Astrocyte (in vitro differentiated cells and primary cell): ENCODE results near the gene ANKRD11.

Experiments
- EZH2 ChIP-seq: IDR thresholded peaks from 2 replicates; pipeline ENCODE4 v1.6.1; 2012; ENCODE audit warnings: mild to moderate bottlenecking, low read length, inconsistent platforms; ENCODE audit not compliant: insufficient read depth
- TF ChIP-seq, protein P1 (sequence below): IDR thresholded peaks from 2 replicates; pipeline ENCODE4 v1.5.1; 2011; ENCODE audit warnings: low read depth, mild to moderate bottlenecking, inconsistent platforms, low read length, moderate library complexity; ENCODE audit not compliant: insufficient read depth

- TF ChIP-seq, protein P1, sequence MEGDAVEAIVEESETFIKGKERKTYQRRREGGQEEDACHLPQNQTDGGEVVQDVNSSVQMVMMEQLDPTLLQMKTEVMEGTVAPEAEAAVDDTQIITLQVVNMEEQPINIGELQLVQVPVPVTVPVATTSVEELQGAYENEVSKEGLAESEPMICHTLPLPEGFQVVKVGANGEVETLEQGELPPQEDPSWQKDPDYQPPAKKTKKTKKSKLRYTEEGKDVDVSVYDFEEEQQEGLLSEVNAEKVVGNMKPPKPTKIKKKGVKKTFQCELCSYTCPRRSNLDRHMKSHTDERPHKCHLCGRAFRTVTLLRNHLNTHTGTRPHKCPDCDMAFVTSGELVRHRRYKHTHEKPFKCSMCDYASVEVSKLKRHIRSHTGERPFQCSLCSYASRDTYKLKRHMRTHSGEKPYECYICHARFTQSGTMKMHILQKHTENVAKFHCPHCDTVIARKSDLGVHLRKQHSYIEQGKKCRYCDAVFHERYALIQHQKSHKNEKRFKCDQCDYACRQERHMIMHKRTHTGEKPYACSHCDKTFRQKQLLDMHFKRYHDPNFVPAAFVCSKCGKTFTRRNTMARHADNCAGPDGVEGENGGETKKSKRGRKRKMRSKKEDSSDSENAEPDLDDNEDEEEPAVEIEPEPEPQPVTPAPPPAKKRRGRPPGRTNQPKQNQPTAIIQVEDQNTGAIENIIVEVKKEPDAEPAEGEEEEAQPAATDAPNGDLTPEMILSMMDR = no peak
- no peak for TF ChIP-seq EZH2
Observed at GRCh38 chr16:89287777-89288576, 202.4 kb downstream of the ANKRD11 start.
